Uterus (tissue), 4 donors: ENCODE results near the gene KCNK13. TPM values are rescaled to one million over a fixed set of nuclear protein-coding genes. Genes with fewer than 3 reads are reported as not detected.
"Not testable (repeated sequence)": the region's sequence is repeated elsewhere in the genome, so short reads cannot be mapped to it uniquely, and the experiment has no call there.

Experiments used
- DNase-seq, 2 donors: peaks; one replicate each; pipeline ENCODE4 v3.0.0-alpha.2; 2019 to 2020
- H3K27ac ChIP-seq, 2 donors: fragments of 200-600 bp; sonication (generic); 1 replicate in 1 of 2; 2 replicates in 1 of 2; pipeline ENCODE4 v1.5.1; 2016 to 2018
- H3K27me3 ChIP-seq, 2 donors: fragments of 200-600 bp; sonication (generic); one replicate each; pipeline ENCODE4 v1.5.1; 2018 to 2019; ENCODE audit warnings: control low read depth in 1 of 2
- H3K36me3 ChIP-seq, 2 donors: fragments of 200-600 bp; sonication (generic); one replicate each; pipeline ENCODE4 v1.5.1; 2019; ENCODE audit warnings: control low read depth in 1 of 2
- H3K4me1 ChIP-seq, 2 donors: fragments of 200-600 bp; sonication (generic); one replicate each; pipeline ENCODE4 v1.5.1; 2018 to 2019; ENCODE audit warnings: control low read depth in 1 of 2
- H3K4me3 ChIP-seq, 2 donors: fragments of 200-600 bp; sonication (generic); 1 replicate in 1 of 2; 2 replicates in 1 of 2; pipeline ENCODE4 v1.5.1; 2018 to 2019; ENCODE audit warnings: mild to moderate bottlenecking in 1 of 2
- H3K9me3 ChIP-seq, 2 donors: fragments of 200-600 bp; sonication (generic); one replicate each; pipeline ENCODE4 v1.5.1; 2019; ENCODE audit warnings: control low read depth in 1 of 2
- POLR2A ChIP-seq, 2 donors: fragments of 450-650 bp; IDR thresholded peaks; one replicate each; pipeline ENCODE4 v1.6.1; 2016; ENCODE audit warnings: antibody characterized with exemption in 2 of 2, mild to moderate bottlenecking in 1 of 2, moderate library complexity in 1 of 2
- intact Hi-C: fragments of 100-400 bp; cut with DNase I; formaldehyde crosslinking; loops from one replicate; pipeline ENCODE4 v1.15.1; 2023; ENCODE audit warnings: low total_unique reads
- total RNA-seq, 4 donors: library from RNA; depleted of rRNA in 3 of 4; stranded (reverse); fragments of >200 nt in 3 of 4; gene quantifications; one replicate each; pipeline versions ENCODE4 v1.1.0 to v1.2.4, GENCODE V29; 2014 to 2023
- TF ChIP-seq, protein P1 (sequence below), 4 experiments: fragments of 200-600 bp in 2 of 4; fragments of 450-650 bp in 2 of 4; sonication (generic) in 2 of 4; IDR thresholded peaks; one replicate each; pipeline ENCODE4 v1.5.1; 2016 to 2019; ENCODE audit warnings: antibody characterized with exemption in 4 of 4, mild to moderate bottlenecking in 2 of 4, moderate library complexity in 1 of 4
- donor health status: DM: yes; HTN: yes; CAD: no.

Gene KCNK13
- total RNA-seq, 4 donors from 2014 or later, result 0.14 TPM; not detected in 3

DNA sequence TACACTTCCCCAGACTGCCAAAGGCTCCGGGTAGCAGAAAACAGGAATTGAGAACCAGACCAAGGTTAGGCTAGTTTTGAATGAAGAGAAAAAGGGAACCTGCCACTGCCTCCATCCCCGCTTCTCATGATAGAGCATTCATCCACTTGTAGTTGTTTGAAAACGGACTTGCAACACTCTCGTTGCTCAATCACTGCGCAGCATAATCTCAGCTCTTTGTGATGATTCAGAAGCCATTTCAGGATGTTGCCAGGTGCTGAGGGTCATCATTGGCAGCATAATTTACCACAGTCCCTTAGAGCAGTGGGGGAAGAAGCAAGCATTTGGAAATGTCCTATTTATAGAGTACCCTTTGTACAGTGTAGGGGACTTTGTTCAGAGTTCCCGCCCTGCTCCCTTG lies 25.6 kb downstream of the KCNK13 start:
- no peak for TF ChIP-seq POLR2A (IDR thresholded peaks at IDR 0.05)
- TF ChIP-seq, protein P1, sequence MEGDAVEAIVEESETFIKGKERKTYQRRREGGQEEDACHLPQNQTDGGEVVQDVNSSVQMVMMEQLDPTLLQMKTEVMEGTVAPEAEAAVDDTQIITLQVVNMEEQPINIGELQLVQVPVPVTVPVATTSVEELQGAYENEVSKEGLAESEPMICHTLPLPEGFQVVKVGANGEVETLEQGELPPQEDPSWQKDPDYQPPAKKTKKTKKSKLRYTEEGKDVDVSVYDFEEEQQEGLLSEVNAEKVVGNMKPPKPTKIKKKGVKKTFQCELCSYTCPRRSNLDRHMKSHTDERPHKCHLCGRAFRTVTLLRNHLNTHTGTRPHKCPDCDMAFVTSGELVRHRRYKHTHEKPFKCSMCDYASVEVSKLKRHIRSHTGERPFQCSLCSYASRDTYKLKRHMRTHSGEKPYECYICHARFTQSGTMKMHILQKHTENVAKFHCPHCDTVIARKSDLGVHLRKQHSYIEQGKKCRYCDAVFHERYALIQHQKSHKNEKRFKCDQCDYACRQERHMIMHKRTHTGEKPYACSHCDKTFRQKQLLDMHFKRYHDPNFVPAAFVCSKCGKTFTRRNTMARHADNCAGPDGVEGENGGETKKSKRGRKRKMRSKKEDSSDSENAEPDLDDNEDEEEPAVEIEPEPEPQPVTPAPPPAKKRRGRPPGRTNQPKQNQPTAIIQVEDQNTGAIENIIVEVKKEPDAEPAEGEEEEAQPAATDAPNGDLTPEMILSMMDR (IDR thresholded peaks at IDR 0.05), result no peak
- no peaks in the 10 kb centered on the region for H3K36me3 ChIP-seq
- intact Hi-C loops, result no loop called here
- no peaks in the 10 kb centered on the region for H3K27me3 ChIP-seq
- peak in 1 of 2 donors; percentile 12 for DNase-seq
- H3K4me3 ChIP-seq, result no peak overlapping the region
- H3K4me1 ChIP-seq, result no peaks in the 10 kb centered on the region
- no peaks in the 10 kb centered on the region for H3K9me3 ChIP-seq
- H3K27ac ChIP-seq, result no peak overlapping the region

DNA sequence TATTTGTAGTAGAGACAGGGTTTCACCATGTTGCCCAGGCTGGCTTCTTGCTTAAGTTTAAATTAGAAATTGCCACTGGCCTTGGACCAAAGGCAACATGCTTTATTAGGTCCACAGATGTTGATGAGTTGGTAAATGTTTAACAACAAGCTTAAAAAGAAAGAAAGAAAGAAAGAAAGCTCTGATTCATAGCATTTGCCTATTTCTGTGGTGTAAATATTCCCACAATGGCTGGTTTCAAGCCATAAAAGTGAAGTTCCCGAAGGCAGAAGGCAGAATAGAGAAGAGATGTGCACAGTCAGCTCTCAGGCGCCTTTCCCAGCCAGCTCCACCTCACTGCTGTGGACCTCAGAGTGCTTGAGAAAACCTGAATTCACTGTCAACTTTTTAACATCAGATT lies 26.4 kb downstream of the KCNK13 start:
- H3K9me3 ChIP-seq, result no peaks in the 10 kb centered on the region
- H3K4me3 ChIP-seq, result no peak overlapping the region
- no peak for DNase-seq
- no peaks in the 10 kb centered on the region for H3K4me1 ChIP-seq
- no peaks in the 10 kb centered on the region for H3K36me3 ChIP-seq
- no peak for TF ChIP-seq POLR2A (IDR thresholded peaks at IDR 0.05)
- TF ChIP-seq, protein P1 (IDR thresholded peaks at IDR 0.05), result no peak
- H3K27me3 ChIP-seq, result no peaks in the 10 kb centered on the region
- no peak overlapping the region for H3K27ac ChIP-seq
- intact Hi-C loops, result no loop called here

DNA sequence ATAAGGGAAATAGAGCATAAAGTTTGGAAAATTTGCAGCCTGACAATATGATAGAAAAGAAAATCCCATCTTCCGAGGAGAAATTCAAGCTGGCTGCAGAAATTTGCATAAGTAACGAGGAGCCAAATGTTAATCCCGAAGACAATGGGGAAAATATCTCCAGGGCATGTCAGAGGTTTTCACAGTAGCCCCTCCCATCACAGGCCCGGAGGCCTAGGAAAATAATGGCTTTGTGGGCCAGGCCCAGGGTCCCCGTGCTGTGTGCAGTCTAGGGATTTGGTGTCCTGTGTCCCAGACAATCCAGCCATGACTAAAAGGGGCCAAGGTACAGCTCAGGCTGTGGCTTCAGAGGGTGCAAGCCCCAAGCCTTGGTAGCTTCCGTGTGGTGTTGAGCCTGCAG lies 27.7 kb downstream of the KCNK13 start:
- intact Hi-C loops, H3K27ac ChIP-seq, H3K4me1 ChIP-seq, H3K27me3 ChIP-seq, DNase-seq, H3K4me3 ChIP-seq, H3K36me3 ChIP-seq, H3K9me3 ChIP-seq: not testable (repeated sequence)

DNA sequence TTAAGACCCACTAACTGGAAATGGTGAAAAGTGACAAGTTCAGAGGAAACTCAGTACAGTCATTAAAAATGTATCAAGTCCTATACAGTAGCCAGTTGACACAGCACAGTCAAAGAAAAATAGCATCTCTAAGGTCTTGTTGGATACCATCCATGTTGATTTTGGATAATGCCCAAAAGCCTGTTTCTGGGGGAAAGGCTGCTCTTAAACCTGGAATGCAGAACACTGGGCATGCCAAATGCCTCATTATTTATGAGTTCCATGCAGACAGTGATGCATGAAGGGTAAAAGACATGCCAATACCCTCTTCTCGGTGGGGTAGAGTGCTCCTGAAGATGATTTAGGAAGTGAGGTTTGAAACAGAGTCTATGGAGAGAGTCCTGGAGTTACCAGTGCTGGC lies 29.6 kb downstream of the KCNK13 start:
- intact Hi-C loops, result no loop called here
- TF ChIP-seq POLR2A (IDR thresholded peaks at IDR 0.05), result no peak
- TF ChIP-seq, protein P1 (IDR thresholded peaks at IDR 0.05), result no peak
- Histone ChIP-seq H3K4me1 (no peaks in the 10 kb centered on the region), H3K27me3 (no peaks in the 10 kb centered on the region), H3K4me3 (no peak overlapping the region), H3K27ac (no peak overlapping the region), H3K9me3 (no peaks in the 10 kb centered on the region), H3K36me3 (no peaks in the 10 kb centered on the region)
- no peak for DNase-seq

DNA sequence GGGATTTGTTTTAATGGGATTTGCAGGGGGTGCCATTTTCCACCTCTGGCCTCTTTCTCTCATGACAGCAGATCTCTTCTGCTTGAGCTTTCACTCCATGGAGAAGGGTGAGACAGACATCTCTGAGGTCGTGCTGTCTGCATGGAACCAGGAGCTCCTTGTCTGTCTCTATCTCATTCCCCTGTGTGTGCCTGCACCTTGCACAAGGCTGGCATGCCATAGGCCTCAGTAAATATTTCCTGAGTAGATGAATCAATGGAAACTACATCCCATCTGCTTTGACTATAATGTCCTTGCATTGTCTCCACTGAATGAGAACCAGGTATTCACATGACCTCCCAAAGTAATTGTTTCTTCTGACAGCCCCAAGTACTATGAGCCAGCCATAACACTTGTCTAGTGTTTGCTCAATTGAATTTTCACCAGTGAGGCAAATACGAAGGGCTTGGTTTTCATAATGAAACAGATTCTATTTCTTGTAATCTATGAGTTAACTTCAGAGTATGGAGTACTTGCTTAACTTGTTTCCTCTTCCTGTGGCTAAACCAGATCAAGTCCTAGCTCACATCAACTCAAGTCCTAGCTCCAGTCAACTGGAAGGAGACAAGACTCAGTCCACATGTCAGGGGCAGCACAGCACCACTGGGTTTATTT lies 32.3 kb downstream of the KCNK13 start:
- Histone ChIP-seq H3K27me3 (no peaks in the 10 kb centered on the region), H3K4me1 (no peaks in the 10 kb centered on the region), H3K4me3 (no peak overlapping the region), H3K36me3 (no peaks in the 10 kb centered on the region), H3K27ac (no peak overlapping the region), H3K9me3 (no peaks in the 10 kb centered on the region)
- no peak for TF ChIP-seq POLR2A (IDR thresholded peaks at IDR 0.05)
- TF ChIP-seq, protein P1 (IDR thresholded peaks at IDR 0.05), result no peak
- DNase-seq, result no peak
- intact Hi-C loops, result no loop called here

DNA sequence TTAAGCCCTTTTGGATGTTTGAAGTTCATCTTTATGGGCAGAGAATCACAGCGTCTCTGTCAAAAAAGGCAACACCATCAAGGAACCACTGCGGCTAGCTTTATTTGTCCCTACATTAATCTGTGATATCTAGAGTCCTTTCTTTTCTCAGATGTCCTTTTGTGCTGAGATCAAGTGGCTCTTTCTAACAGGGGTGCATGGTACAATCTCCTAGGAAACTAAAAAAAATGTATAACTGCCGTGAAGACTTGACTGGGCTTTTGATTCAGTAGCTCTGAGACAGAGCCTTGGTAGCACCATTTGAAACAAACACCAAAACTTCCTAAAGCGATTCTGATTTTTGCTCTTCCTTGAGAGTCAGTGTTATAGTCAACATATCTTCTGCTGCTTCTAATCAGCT lies 33.3 kb downstream of the KCNK13 start:
- H3K36me3 ChIP-seq, result no peaks in the 10 kb centered on the region
- H3K27me3 ChIP-seq, result no peaks in the 10 kb centered on the region
- no peak for DNase-seq
- no peak overlapping the region for H3K4me3 ChIP-seq
- intact Hi-C loops, result no loop called here
- H3K4me1 ChIP-seq, result no peaks in the 10 kb centered on the region
- TF ChIP-seq, protein P1 (IDR thresholded peaks at IDR 0.05), result no peak
- TF ChIP-seq POLR2A (IDR thresholded peaks at IDR 0.05), result no peak
- no peak overlapping the region for H3K27ac ChIP-seq
- no peaks in the 10 kb centered on the region for H3K9me3 ChIP-seq
